HepG2 (cell line): Measurements from ENCODE around the gene MLLT10. TPM values are rescaled to one million over a fixed set of nuclear protein-coding genes. Genes with fewer than 3 reads are reported as not detected.

Experiments used
- ATAC-seq: fragments of 200-7000 bp; cut with Tn5 transposase; 3 replicates; pipeline ENCODE4 v1.9.1; 2020; ENCODE audit warnings: mild to moderate bottlenecking, moderate library complexity
- BruUV-seq: library from RNA; stranded (reverse); fragments of 400-500 nt; replicated peaks from 2 replicates; lab custom pipeline; 2021; lab: Mats Ljungman, UMichigan
- CTCF ChIA-PET: fragments of 300-600 bp; formaldehyde crosslinking; extraction: SDS; loops from one replicate; lab custom pipeline; 2021; ENCODE audit warnings: low total read pairs, inconsistent platforms, low intra/inter-chr PET ratio; lab: Yijun Ruan, JAX
- POLR2A ChIA-PET: fragments of 350-600 bp; sonication (Branson Sonifier 250); formaldehyde crosslinking; loops from one replicate; lab custom pipeline; 2020; ENCODE audit warnings: antibody characterized with exemption, inconsistent platforms; lab: Yijun Ruan, JAX
- DNase-seq: peaks from one replicate; pipeline ENCODE4 v3.0.0-alpha.2; 2015; ENCODE audit warnings: low spot score
- FAIRE-seq: peaks from 3 replicates; lab custom pipeline; 2011; peaks lifted over from hg19 to GRCh38; lab: Jason Lieb, UNC
- H2AFZ ChIP-seq: one replicate; pipeline ENCODE4 v1.6.1; 2011; ENCODE audit warnings: low read length, inconsistent platforms
- H3K27ac ChIP-seq: fragments of 300-600 bp; 3 replicates; pipeline ENCODE4 v1.8.0; 2011; ENCODE audit warnings: mixed run types, mild to moderate bottlenecking, mixed read lengths, low read length, inconsistent platforms; ENCODE audit not compliant: insufficient read depth; ENCODE audit errors: extremely low read length
- H3K27me3 ChIP-seq, 2 experiments: fragments of 200-600 bp in 1 of 2; 2 replicates in 1 of 2; 3 replicates in 1 of 2; pipeline versions ENCODE4 v1.6.0 to v1.8.0; 2011; ENCODE audit warnings: low read length in 2 of 2, mild to moderate bottlenecking in 2 of 2, moderate library complexity in 2 of 2, inconsistent platforms in 1 of 2; ENCODE audit not compliant: insufficient read depth in 2 of 2, control insufficient read depth in 1 of 2
- H3K36me3 ChIP-seq, 2 experiments: fragments of 200-600 bp in 1 of 2; replicated peaks in 1 of 2; 2 replicates in 1 of 2; 3 replicates in 1 of 2; pipeline versions ENCODE4 v1.5.1 to v1.8.0; 2011; ENCODE audit warnings: low read length in 2 of 2, inconsistent platforms in 1 of 2; ENCODE audit not compliant: insufficient read depth in 2 of 2, control insufficient read depth in 1 of 2
- H3K4me1 ChIP-seq: 2 replicates; pipeline ENCODE4 v1.5.1; 2012; ENCODE audit warnings: low read length, inconsistent platforms; ENCODE audit not compliant: insufficient read depth
- H3K4me2 ChIP-seq: 2 replicates; pipeline ENCODE4 v1.6.0; 2011; ENCODE audit warnings: low read depth, low read length, inconsistent platforms
- H3K4me3 ChIP-seq, 3 experiments: fragments of 200-600 bp in 1 of 3; sonication (generic), shearing (Covaris generic) in 1 of 3; replicated peaks in 1 of 3; 2 replicates each; pipeline ENCODE4 v1.5.1; 2011 to 2016; ENCODE audit warnings: low read length in 3 of 3, inconsistent platforms in 2 of 3, low read depth in 2 of 3, mild to moderate bottlenecking in 2 of 3, control low read depth in 1 of 3, mixed read lengths in 1 of 3; ENCODE audit not compliant: insufficient read depth in 1 of 3
- H3K79me2 ChIP-seq: one replicate; pipeline ENCODE4 v1.6.1; 2011; ENCODE audit warnings: low read length, inconsistent platforms; ENCODE audit not compliant: insufficient read depth
- H3K9ac ChIP-seq: 2 replicates; pipeline ENCODE4 v1.6.0; 2011; ENCODE audit warnings: mild to moderate bottlenecking, low read depth, low read length, inconsistent platforms; ENCODE audit not compliant: insufficient read depth
- H3K9me3 ChIP-seq: 2 replicates; pipeline ENCODE4 v1.5.1; 2012; ENCODE audit warnings: mild to moderate bottlenecking, low read length
- H4K20me1 ChIP-seq: 2 replicates; pipeline ENCODE4 v1.6.0; 2011; ENCODE audit warnings: inconsistent platforms, mild to moderate bottlenecking, low read length, moderate library complexity; ENCODE audit not compliant: insufficient read depth
- ERF ChIP-seq: IDR thresholded peaks from 2 replicates; pipeline ENCODE4 v1.6.1; 2018; ENCODE audit warnings: missing biosample characterization, missing genetic modification reagents
- HNF4A ChIP-seq: sonication (generic); formaldehyde crosslinking; IDR thresholded peaks from 2 replicates; pipeline ENCODE4 v1.4.0; 2020; ENCODE audit warnings: missing genetic modification reagents
- KLF6 ChIP-seq: IDR thresholded peaks from 2 replicates; pipeline ENCODE4 v1.8.0; 2016; ENCODE audit warnings: missing biosample characterization, missing genetic modification reagents
- NR2C2 ChIP-seq: sonication (generic); formaldehyde crosslinking; IDR thresholded peaks from 2 replicates; pipeline ENCODE4 v1.4.0; 2020; ENCODE audit warnings: missing genetic modification reagents, mild to moderate bottlenecking, moderate library complexity, borderline replicate concordance
- PITX1 ChIP-seq: sonication (generic); formaldehyde crosslinking; IDR thresholded peaks from 2 replicates; pipeline ENCODE4 v1.5.1; 2020; ENCODE audit warnings: mild to moderate bottlenecking, missing genetic modification reagents
- PPARG ChIP-seq: conservative IDR thresholded peaks from 2 replicates; pipeline ENCODE4 v1.6.1; 2016; ENCODE audit warnings: missing biosample characterization, missing genetic modification reagents
- RBM22 ChIP-seq: fragments of 200-400 bp; formaldehyde crosslinking; optimal IDR thresholded peaks from 2 replicates; pipeline ENCODE3; 2017; ENCODE audit warnings: mild to moderate bottlenecking, low read length, moderate library complexity
- ZBTB38 ChIP-seq: sonication (generic); formaldehyde crosslinking; IDR thresholded peaks from 2 replicates; pipeline ENCODE4 v1.5.1; 2020; ENCODE audit warnings: mild to moderate bottlenecking, missing genetic modification reagents
- ZNF543 ChIP-seq: sonication (generic); formaldehyde crosslinking; IDR thresholded peaks from 2 replicates; pipeline ENCODE4 v1.4.0; 2020; ENCODE audit warnings: mild to moderate bottlenecking, missing genetic modification reagents
- WGBS: methylation state at CpG from one replicate; pipeline ENCODE4 v1.1.6; 2017; ENCODE audit warnings: low lambda C conversion rate; 5-methylcytosine and 5-hydroxymethylcytosine counted together
- in situ Hi-C: cut with HindIII; loops from 2 replicates; pipeline ENCODE4 v1.10.0; 2017; ENCODE audit warnings: low pct_unique_long_range_greater_than_20kb; ENCODE audit not compliant: extremely low pct_ligation_motif_present
- intact Hi-C: fragments of 100-400 bp; cut with micrococcal nuclease; formaldehyde crosslinking; loops from one replicate; pipeline ENCODE4 v1.10.0; 2022; ENCODE audit not compliant: unreplicated experiment
- polyA plus RNA-seq, 8 experiments: library from polyadenylated mRNA; depleted of rRNA in 3 of 8; stranded (reverse) in 7 of 8; unstranded in 1 of 8; fragments of >200 nt; fragmentation: Illumina TruSeq in 4 of 8; extraction: Trizol in 4 of 8; gene quantifications; 2 replicates each; pipeline versions ENCODE4 v1.2.1 to v1.2.3, GENCODE V29; 2011 to 2016; ENCODE audit warnings: low read depth in 4 of 8, missing spikeins in 1 of 8, mixed read lengths in 1 of 8; ENCODE audit not compliant: insufficient read depth in 1 of 8
- total RNA-seq, 5 experiments: library from RNA; depleted of rRNA; stranded (reverse); fragments of >200 nt; fragmentation: Illumina TruSeq; extraction: Trizol; gene quantifications; 2 replicates each; pipeline ENCODE4 v1.2.3, GENCODE V29; 2016; ENCODE audit warnings: low read depth in 1 of 5
- TF ChIP-seq, protein P1 (sequence below): IDR thresholded peaks from 2 replicates; pipeline ENCODE4 v1.6.1; 2016; ENCODE audit warnings: missing compliant biosample characterization, missing genetic modification reagents, borderline replicate concordance
- TF ChIP-seq, protein P2 (sequence below): sonication (generic); formaldehyde crosslinking; IDR thresholded peaks from 2 replicates; pipeline ENCODE4 v1.8.1; 2023; ENCODE audit warnings: mild to moderate bottlenecking, inconsistent platforms, moderate library complexity, missing genetic modification reagents, borderline replicate concordance
- TF ChIP-seq, protein P3 (sequence below): IDR thresholded peaks from 2 replicates; pipeline ENCODE4 v1.6.1; 2016

Gene MLLT10
- total and polyA plus RNA-seq, 2 of the 13 experiments (the other 11 are each of a cell fraction or from before 2014, with no cell fraction given) = 51.3 to 84.1 TPM

DNA sequence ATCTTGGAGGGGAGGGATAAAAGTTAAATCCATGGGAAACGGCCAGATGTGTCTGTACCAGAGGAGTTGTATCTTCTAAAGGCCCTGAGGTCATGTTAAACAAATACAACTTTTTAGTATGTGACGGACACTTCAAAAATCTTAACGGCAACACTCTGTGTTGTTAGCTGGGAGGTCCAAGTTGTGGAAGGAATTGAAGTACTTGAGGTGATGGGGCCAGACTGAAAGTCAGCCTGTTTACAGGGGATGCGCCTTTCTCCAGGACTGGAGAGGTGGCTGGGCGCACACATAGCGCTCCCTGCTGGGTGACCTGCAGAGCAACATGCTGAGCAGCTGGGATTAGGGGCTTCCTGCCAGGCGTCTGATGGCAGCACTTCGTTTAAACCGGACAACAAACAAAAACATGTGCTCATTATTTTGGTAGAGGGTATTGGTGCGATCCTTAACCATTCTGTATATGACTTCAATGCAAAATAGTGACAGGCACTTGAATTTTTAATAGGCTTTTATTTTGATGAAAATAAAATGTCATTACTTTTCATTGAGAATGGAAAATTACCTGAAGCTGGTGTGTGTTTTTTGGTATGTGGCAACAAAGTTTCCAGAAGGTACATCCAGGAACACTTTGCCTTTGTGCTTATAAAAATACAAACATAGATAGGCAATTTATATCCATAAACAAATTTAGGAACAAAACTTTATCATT lies 198.2 kb downstream of the MLLT10 start (continued):
- TF ChIP-seq PPARG (CRISPR knock-in tag) = 0 out of 2 replicates have a peak, but pooled peaks have one; percentile 16
- TF ChIP-seq, protein P1, sequence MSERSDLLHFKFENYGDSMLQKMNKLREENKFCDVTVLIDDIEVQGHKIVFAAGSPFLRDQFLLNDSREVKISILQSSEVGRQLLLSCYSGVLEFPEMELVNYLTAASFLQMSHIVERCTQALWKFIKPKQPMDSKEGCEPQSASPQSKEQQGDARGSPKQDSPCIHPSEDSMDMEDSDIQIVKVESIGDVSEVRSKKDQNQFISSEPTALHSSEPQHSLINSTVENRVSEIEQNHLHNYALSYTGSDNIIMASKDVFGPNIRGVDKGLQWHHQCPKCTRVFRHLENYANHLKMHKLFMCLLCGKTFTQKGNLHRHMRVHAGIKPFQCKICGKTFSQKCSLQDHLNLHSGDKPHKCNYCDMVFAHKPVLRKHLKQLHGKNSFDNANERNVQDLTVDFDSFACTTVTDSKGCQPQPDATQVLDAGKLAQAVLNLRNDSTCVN (CRISPR knock-in tag) = no peak
- no peak for TF ChIP-seq NR2C2
- TF ChIP-seq, protein P2, sequence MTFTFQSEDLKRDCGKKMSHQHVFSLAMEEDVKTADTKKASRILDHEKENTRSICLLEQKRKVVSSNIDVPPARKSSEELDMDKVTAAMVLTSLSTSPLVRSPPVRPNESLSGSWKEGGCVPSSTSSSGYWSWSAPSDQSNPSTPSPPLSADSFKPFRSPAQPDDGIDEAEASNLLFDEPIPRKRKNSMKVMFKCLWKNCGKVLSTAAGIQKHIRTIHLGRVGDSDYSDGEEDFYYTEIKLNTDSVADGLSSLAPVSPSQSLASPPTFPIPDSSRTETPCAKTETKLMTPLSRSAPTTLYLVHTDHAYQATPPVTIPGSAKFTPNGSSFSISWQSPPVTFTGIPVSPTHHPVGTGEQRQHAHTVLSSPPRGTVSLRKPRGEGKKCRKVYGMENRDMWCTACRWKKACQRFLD (CRISPR knock-in tag) = no peak
- peak; percentile 35; the same call in 1 of the 2 replicates for TF ChIP-seq PITX1 (CRISPR knock-in tag)

DNA sequence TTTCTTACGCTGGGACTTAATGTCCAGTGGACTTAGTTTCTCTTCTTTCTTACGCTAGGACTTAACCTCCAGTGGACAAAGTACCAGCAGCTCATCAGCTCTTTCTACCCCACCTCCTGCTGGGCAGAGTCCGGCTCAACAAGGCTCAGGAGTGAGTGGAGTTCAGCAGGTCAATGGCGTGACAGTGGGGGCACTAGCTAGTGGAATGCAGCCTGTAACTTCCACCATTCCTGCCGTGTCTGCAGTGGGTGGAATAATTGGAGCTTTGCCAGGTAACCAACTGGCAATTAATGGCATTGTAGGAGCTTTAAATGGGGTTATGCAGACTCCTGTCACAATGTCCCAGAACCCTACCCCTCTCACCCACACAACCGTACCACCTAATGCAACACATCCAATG lies 199.7 kb downstream of the MLLT10 start:
- no TSS peak for BruUV-seq
- in situ Hi-C loops = loop anchor here (25.0 kb wide), 1 partner anchor 446 kb away; no protein-coding TSS in a partner anchor

More for the DNA sequence above, 199.7 kb downstream of the MLLT10 start:
- ChIA-PET POLR2A (interaction anchor here (1.6 kb wide), 1 partner anchor 238 kb away, joined by 5 read pairs; no protein-coding TSS in a partner anchor), CTCF (interaction anchor here (2.4 kb wide), 1 partner anchor 238 kb away, joined by 13 read pairs; no protein-coding TSS in a partner anchor)
- no peak overlapping the region for H2AFZ ChIP-seq
- ATAC-seq (peak; percentile 62), DNase-seq (no peak), FAIRE-seq (no peak)
- no peaks in the 10 kb centered on the region for H3K9me3 ChIP-seq
- H3K79me2 ChIP-seq = no peaks in the 10 kb centered on the region
- 0 out of 2 replicates have a peak, but pooled peaks cover 4% of the 10 kb centered on the region for H4K20me1 ChIP-seq
- no peaks in the 10 kb centered on the region for H3K27me3 ChIP-seq
- H3K4me1 ChIP-seq = peaks cover 16% of the 10 kb centered on the region
- peak overlapping the region; percentile 20 for H3K27ac ChIP-seq
- no peak overlapping the region for H3K4me2 ChIP-seq
- TF ChIP-seq RBM22 (peak; percentile 72), HNF4A (CRISPR knock-in tag) (peak; percentile 27; the same call in 1 of the 2 replicates), ZBTB38 (CRISPR knock-in tag) (peak; percentile 48; the same call in 1 of the 2 replicates), ZNF543 (CRISPR knock-in tag) (no peak), ERF (no peak), KLF6 (CRISPR knock-in tag) (no peak)
- TF ChIP-seq, protein P3, sequence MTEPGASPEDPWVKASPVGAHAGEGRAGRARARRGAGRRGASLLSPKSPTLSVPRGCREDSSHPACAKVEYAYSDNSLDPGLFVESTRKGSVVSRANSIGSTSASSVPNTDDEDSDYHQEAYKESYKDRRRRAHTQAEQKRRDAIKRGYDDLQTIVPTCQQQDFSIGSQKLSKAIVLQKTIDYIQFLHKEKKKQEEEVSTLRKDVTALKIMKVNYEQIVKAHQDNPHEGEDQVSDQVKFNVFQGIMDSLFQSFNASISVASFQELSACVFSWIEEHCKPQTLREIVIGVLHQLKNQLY (CRISPR knock-in tag) = no peak
- H3K4me3 ChIP-seq = no peak overlapping the region
- no peak overlapping the region for H3K9ac ChIP-seq
- peaks cover 26 to 60% of the 10 kb centered on the region in 2 experiments for H3K36me3 ChIP-seq
- intact Hi-C loops = loop anchor here (2.0 to 5.0 kb wide), 3 partner anchors 219 to 455 kb away; no protein-coding TSS in a partner anchor
- WGBS = 78% methylated on average over 6 of the region's 6 CpGs
